ENCODE data around the gene TMEM171.

GRCh38 chr5:73135021-73135420 lies 14.6 kb downstream of the TMEM171 start:
- TF ChIP-seq CTCF (IDR thresholded peaks at IDR 0.05) (no peak), POLR2A (IDR thresholded peaks at IDR 0.05) (no peak)
